K562 (cell line): ENCODE results near the gene FHIP1B. TPM values are rescaled to one million over a fixed set of nuclear protein-coding genes. Genes with fewer than 3 reads are reported as not detected.

Experiments used
- ATAC-seq: fragments of 200-7000 bp; cut with Tn5 transposase; 3 replicates; pipeline ENCODE4 v1.9.1; 2020; ENCODE audit warnings: moderate library complexity
- BruUV-seq: library from RNA; stranded (reverse); fragments of 400-500 nt; replicated peaks from 2 replicates; lab custom pipeline; 2021; lab: Mats Ljungman, UMichigan
- CTCF ChIA-PET: fragments of 300-600 bp; formaldehyde crosslinking; extraction: SDS; loops from one replicate; lab custom pipeline; 2021; ENCODE audit warnings: low intra/inter-chr PET ratio; lab: Yijun Ruan, JAX
- POLR2A ChIA-PET: fragments of 300-600, 350-650 bp; sonication (Branson Sonifier 250); formaldehyde crosslinking; extraction: SDS; loops from one replicate; lab custom pipeline; 2021; ENCODE audit warnings: antibody characterized with exemption, inconsistent platforms; lab: Yijun Ruan, JAX
- DNase-seq, 4 experiments: peaks; one replicate each; pipeline versions ENCODE4 v3.0.0 to v3.0.0-alpha.2; 2011 to 2018; ENCODE audit warnings: low spot score in 3 of 4, mixed read lengths in 3 of 4; ENCODE audit errors: extremely low read depth in 1 of 4
- FAIRE-seq: peaks from 2 replicates; lab custom pipeline; 2011; peaks lifted over from hg19 to GRCh38; lab: Jason Lieb, UNC
- H2AFZ ChIP-seq: 2 replicates; pipeline ENCODE4 v1.6.0; 2011; ENCODE audit warnings: low read depth, low read length, control low read depth, inconsistent platforms
- H3K27ac ChIP-seq: fragments of 200-600 bp; 3 replicates; pipeline ENCODE4 v1.8.0; 2011; ENCODE audit warnings: low read depth, mild to moderate bottlenecking, control low read depth, inconsistent platforms, low read length, moderate library complexity, mixed read lengths; ENCODE audit errors: extremely low read depth
- H3K27me3 ChIP-seq, 2 experiments: fragments of 300-600 bp in 1 of 2; 2 replicates in 1 of 2; 3 replicates in 1 of 2; pipeline versions ENCODE4 v1.6.0 to v1.8.0; 2011; ENCODE audit warnings: inconsistent platforms in 2 of 2, low read length in 2 of 2, mild to moderate bottlenecking in 1 of 2, mixed read lengths in 1 of 2, moderate library complexity in 1 of 2; ENCODE audit not compliant: control insufficient read depth in 2 of 2, insufficient read depth in 2 of 2
- H3K36me3 ChIP-seq: fragments of 300-600 bp; 3 replicates; pipeline ENCODE4 v1.8.0; 2011; ENCODE audit warnings: mild to moderate bottlenecking, low read length, inconsistent platforms; ENCODE audit not compliant: control insufficient read depth, insufficient read depth
- H3K4me1 ChIP-seq, 2 experiments: fragments of 200-600 bp in 1 of 2; replicated peaks in 1 of 2; 2 replicates in 1 of 2; 3 replicates in 1 of 2; pipeline versions ENCODE4 v1.5.1 to v1.8.0; 2011; ENCODE audit warnings: inconsistent platforms in 2 of 2, low read length in 2 of 2, mild to moderate bottlenecking in 1 of 2, mixed read lengths in 1 of 2, moderate library complexity in 1 of 2; ENCODE audit not compliant: control insufficient read depth in 2 of 2, insufficient read depth in 2 of 2
- H3K4me2 ChIP-seq: 2 replicates; pipeline ENCODE4 v1.6.1; 2011; ENCODE audit warnings: low read length, control low read depth, inconsistent platforms, mixed read lengths; ENCODE audit not compliant: insufficient read depth
- H3K4me3 ChIP-seq: fragments of 200-600 bp; sonication (generic), shearing (Covaris generic); 2 replicates; pipeline ENCODE4 v1.5.1; 2016; ENCODE audit warnings: control low read depth, inconsistent platforms
- H3K79me2 ChIP-seq: fragments of 200-600 bp; 3 replicates; pipeline ENCODE4 v1.8.0; 2011; ENCODE audit warnings: low read length, inconsistent platforms; ENCODE audit not compliant: control insufficient read depth, insufficient read depth
- H3K9ac ChIP-seq, 2 experiments: 2 replicates each; pipeline versions ENCODE4 v1.6.0 to v1.6.1; 2011; ENCODE audit warnings: low read depth in 2 of 2, low read length in 2 of 2, control low read depth in 1 of 2, inconsistent platforms in 1 of 2, mild to moderate bottlenecking in 1 of 2, mixed read lengths in 1 of 2; ENCODE audit not compliant: insufficient read depth in 1 of 2
- H3K9me1 ChIP-seq: one replicate; pipeline ENCODE4 v1.6.0; 2011; ENCODE audit warnings: inconsistent platforms, mild to moderate bottlenecking, low read length, moderate library complexity; ENCODE audit not compliant: control insufficient read depth, insufficient read depth
- H3K9me3 ChIP-seq: replicated peaks from 2 replicates; pipeline ENCODE4 v1.5.1; 2011; ENCODE audit warnings: low read depth, low read length, inconsistent platforms; ENCODE audit not compliant: control insufficient read depth, insufficient read depth
- H4K20me1 ChIP-seq: replicated peaks from 2 replicates; pipeline ENCODE4 v1.6.1; 2011; ENCODE audit warnings: low read length, inconsistent platforms, mixed read lengths; ENCODE audit not compliant: control insufficient read depth, insufficient read depth
- CTCF ChIP-seq, 3 experiments: IDR thresholded peaks in 2 of 3; conservative IDR thresholded peaks in 1 of 3; 2 replicates each; pipeline ENCODE4 v1.5.1; 2011 to 2012; ENCODE audit warnings: low read length in 3 of 3, mild to moderate bottlenecking in 3 of 3, control low read depth in 2 of 3, improper control_type of control experiment in 1 of 3, inconsistent platforms in 1 of 3, low read depth in 1 of 3, mixed read lengths in 1 of 3, moderate library complexity in 1 of 3; ENCODE audit not compliant: insufficient read depth in 2 of 3
- EP400 ChIP-seq: fragments of 450-650 bp; IDR thresholded peaks from 2 replicates; pipeline ENCODE4 v1.6.1; 2017; ENCODE audit warnings: antibody characterized with exemption, mild to moderate bottlenecking, moderate library complexity
- SMARCB1 ChIP-seq: IDR thresholded peaks from 2 replicates; pipeline ENCODE4 v1.6.1; 2011; ENCODE audit warnings: improper control_type of control experiment, low read depth; ENCODE audit not compliant: insufficient read length
- ZNF124 ChIP-seq: sonication (generic); formaldehyde crosslinking; IDR thresholded peaks from 2 replicates; pipeline ENCODE4 v1.8.1; 2022; ENCODE audit warnings: missing genetic modification reagents
- WGBS: fragments of 100-300 bp; shearing (Covaris generic); methylation state at CpG from one replicate; pipeline ENCODE4 v1.1.6; 2016; ENCODE audit warnings: low coverage, mixed read lengths; ENCODE audit not compliant: insufficient coverage; ENCODE audit errors: missing lambda C conversion rate; 5-methylcytosine and 5-hydroxymethylcytosine counted together
- in situ Hi-C: fragments of 300-500 bp; cut with MboI; formaldehyde crosslinking; loops from 4 replicates; pipeline ENCODE4 v1.15.0; 2018; ENCODE audit warnings: inconsistent platforms, mixed read lengths
- intact Hi-C: fragments of 100-400 bp; cut with micrococcal nuclease; formaldehyde crosslinking; loops from 2 replicates; pipeline ENCODE4 v1.14.2; 2022
- polyA plus RNA-seq, 8 experiments: library from polyadenylated mRNA; depleted of rRNA in 4 of 8; stranded (reverse) in 5 of 8; unstranded in 3 of 8; fragments of >200 nt; fragmentation: Nextera tagmentation in 2 of 8; fragmentation: Illumina TruSeq in 1 of 8; extraction: Ambion mirVana in 2 of 8; extraction: Trizol in 1 of 8; gene quantifications; 2 replicates each; pipeline versions ENCODE4 v1.2.1 to v1.2.3, GENCODE V29; 2011 to 2014; ENCODE audit warnings: inconsistent platforms in 1 of 8, missing spikeins in 1 of 8
- total RNA-seq, 7 experiments: library from RNA; depleted of rRNA in 6 of 7; stranded (reverse); fragments of >200 nt in 6 of 7; fragmentation: Illumina TruSeq in 2 of 7; extraction: Trizol in 2 of 7; gene quantifications; 2 replicates each; pipeline versions ENCODE4 v1.2.1 to v1.2.3, GENCODE V29; 2011 to 2021; ENCODE audit warnings: low replicate concordance in 1 of 7

Gene FHIP1B
- total and polyA plus RNA-seq, 9 of the 15 experiments (the other 6 are each of a cell fraction or from before 2014, with no cell fraction given) = 0.94 to 24.7 (median 15.6) TPM

- no peak for TF ChIP-seq ZNF124 (CRISPR knock-in tag)
- TF ChIP-seq CTCF (IDR thresholded peaks at IDR 0.05 in 2 of 3, conservative IDR thresholded peaks at IDR 0.05 in 1 of 3; ENCODE audit: insufficient read depth in 2 of 3, low read depth in 1 of 3, low read length in 3 of 3) = 0 out of 6 replicates have a peak, but pooled peaks of 1 of the 3 experiments have one; percentile 3
- TF ChIP-seq EP400 = no peak
- no peak for TF ChIP-seq SMARCB1
- ChIA-PET POLR2A (interaction anchor here (0.6 to 2.0 kb wide), 5 partner anchors 9 to 153 kb away, joined by 3 to 4 read pairs (median 3); partner anchors contain the start of gene FHIP1B), CTCF (no interaction called here)
- intact Hi-C loops = no loop called here
- Histone ChIP-seq H3K27me3 (peaks cover 27 to 32% of the 10 kb centered on the region in 2 experiments), H4K20me1 (no peaks in the 10 kb centered on the region), H3K27ac (no peak overlapping the region), H3K9me1 (no peaks in the 10 kb centered on the region), H3K79me2 (no peaks in the 10 kb centered on the region), H3K9ac (no peak overlapping the region), H3K4me2 (no peak overlapping the region), H3K4me1 (no peaks in the 10 kb centered on the region), H3K36me3 (no peaks in the 10 kb centered on the region), H2AFZ (no peak overlapping the region), H3K9me3 (no peaks in the 10 kb centered on the region), H3K4me3 (no peak overlapping the region)
- no TSS peak for BruUV-seq
- in situ Hi-C loops = no loop called here
- DNase-seq (no peak), FAIRE-seq (no peak), ATAC-seq (peak; percentile 55; the same call in 2 of the 3 replicates)
- WGBS = 8% methylated on average over 16 of the region's 16 CpGs
These were observed 24.2 kb upstream of the FHIP1B start for GRCh38 chr11:6258571-6259081.
